C4-2B (cell line): ENCODE data around the gene CABLES1.
"Not testable (repeated sequence)": the region's sequence is repeated elsewhere in the genome, so short reads cannot be mapped to it uniquely, and the experiment has no call there.

Experiments used
- H3K27ac ChIP-seq: fragments of 450-650 bp; 2 replicates; pipeline ENCODE4 v1.5.1; 2017
- CTCF ChIP-seq: fragments of 450-650 bp; conservative IDR thresholded peaks from 2 replicates; pipeline ENCODE4 v1.5.1; 2017; ENCODE audit warnings: mild to moderate bottlenecking
- ZFX ChIP-seq: fragments of 450-650 bp; IDR thresholded peaks from 2 replicates; pipeline ENCODE4 v1.6.1; 2017

The CABLES1 gene

GRCh38 chr18:23155537-23155936, 20.3 kb downstream of the CABLES1 start:
- H3K27ac ChIP-seq: no peak overlapping the region
- TF ChIP-seq ZFX (no peak), CTCF (no peak)

GRCh38 chr18:23156134-23156533, 20.8 kb downstream of the CABLES1 start:
- H3K27ac ChIP-seq: no peak overlapping the region
- no peak for TF ChIP-seq CTCF
- no peak for TF ChIP-seq ZFX

- H3K27ac ChIP-seq: no peak overlapping the region
- TF ChIP-seq CTCF (no peak), ZFX (no peak)
These were observed 22.8 kb downstream of the CABLES1 start for GRCh38 chr18:23158058-23158457.

- not testable (repeated sequence) for H3K27ac ChIP-seq
These were observed 23.6 kb downstream of the CABLES1 start for GRCh38 chr18:23158884-23159283.

- H3K27ac ChIP-seq: no peak overlapping the region
These were observed 24.1 kb downstream of the CABLES1 start for GRCh38 chr18:23159344-23159743.

GRCh38 chr18:23162473-23162872, 27.2 kb downstream of the CABLES1 start:
- TF ChIP-seq CTCF (no peak), ZFX (no peak)
- H3K27ac ChIP-seq: no peak overlapping the region

More at GRCh38 chr18:23159344-23159743, 24.1 kb downstream of the CABLES1 start:
- TF ChIP-seq CTCF (no peak), ZFX (no peak)

GRCh38 chr18:23163786-23164533, 28.7 kb downstream of the CABLES1 start:
- H3K27ac ChIP-seq: no peak overlapping the region

More at GRCh38 chr18:23163786-23164533, 28.7 kb downstream of the CABLES1 start:
- no peak for TF ChIP-seq CTCF
